Measurements from ENCODE around the gene OR51V1.

Gene OR51V1

DNA sequence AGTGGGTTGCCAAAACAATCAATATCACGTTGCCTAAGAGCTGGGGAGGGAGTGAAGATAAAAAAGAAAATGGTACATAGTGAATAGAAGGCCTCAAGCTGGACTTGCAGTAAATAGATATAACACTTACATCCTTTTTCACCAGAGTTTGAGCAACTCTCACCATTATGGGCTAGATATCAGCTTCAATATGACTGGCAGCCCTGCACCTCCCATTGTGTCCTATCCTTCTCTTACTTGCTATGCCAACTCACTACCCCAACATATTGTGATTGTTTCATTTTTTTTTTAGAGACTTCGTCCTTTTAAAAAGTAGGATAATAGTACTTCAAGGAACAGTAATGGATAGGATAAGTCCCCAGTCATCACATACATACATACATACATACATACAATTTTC is 41.7 kb upstream of the OR51V1 start:
- no peak overlapping the region for H3K27ac ChIP-seq

DNA sequence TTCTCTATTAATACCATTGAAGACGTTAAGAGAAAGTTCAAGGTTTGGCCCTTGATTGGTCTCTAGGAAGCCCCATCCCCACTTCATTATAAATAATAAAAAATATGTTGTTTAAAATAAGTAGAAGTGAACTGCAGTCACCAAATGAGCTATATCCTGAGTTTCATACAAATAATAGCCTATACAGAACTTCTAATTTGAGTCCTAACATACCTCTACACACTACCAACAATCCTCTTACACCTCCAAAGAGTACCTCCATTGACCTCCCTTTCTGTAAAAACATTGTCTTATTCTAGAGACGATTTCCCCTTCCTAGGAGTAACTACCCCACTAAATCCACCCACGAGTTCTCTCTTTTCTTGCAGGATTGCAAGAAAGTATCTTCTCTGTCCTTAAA is 41.0 kb upstream of the OR51V1 start:
- H3K27ac ChIP-seq = no peak overlapping the region
- TF ChIP-seq, protein P1, sequence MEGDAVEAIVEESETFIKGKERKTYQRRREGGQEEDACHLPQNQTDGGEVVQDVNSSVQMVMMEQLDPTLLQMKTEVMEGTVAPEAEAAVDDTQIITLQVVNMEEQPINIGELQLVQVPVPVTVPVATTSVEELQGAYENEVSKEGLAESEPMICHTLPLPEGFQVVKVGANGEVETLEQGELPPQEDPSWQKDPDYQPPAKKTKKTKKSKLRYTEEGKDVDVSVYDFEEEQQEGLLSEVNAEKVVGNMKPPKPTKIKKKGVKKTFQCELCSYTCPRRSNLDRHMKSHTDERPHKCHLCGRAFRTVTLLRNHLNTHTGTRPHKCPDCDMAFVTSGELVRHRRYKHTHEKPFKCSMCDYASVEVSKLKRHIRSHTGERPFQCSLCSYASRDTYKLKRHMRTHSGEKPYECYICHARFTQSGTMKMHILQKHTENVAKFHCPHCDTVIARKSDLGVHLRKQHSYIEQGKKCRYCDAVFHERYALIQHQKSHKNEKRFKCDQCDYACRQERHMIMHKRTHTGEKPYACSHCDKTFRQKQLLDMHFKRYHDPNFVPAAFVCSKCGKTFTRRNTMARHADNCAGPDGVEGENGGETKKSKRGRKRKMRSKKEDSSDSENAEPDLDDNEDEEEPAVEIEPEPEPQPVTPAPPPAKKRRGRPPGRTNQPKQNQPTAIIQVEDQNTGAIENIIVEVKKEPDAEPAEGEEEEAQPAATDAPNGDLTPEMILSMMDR (conservative IDR thresholded peaks at IDR 0.05) = no peak

More for the DNA sequence above, 41.7 kb upstream of the OR51V1 start:
- TF ChIP-seq, protein P1 (conservative IDR thresholded peaks at IDR 0.05) = no peak

DNA sequence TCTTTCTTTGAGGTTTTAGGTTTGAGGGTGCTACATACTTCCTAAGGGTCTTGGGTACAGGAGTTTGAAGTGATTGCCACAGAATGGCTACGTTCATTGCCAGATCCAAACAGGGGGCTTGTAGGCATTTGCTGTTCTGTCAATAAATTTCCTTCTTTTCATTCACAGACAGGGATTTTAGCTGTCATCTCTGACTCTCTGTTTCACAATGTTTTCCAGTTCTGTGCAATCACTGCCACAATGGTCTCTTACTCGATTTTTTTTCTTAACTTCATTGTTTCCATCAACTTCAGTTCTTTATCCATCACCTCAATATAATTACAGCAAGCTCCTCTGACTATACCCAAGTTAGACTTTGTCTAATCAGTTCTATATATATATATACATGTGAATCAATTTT is 40.0 kb upstream of the OR51V1 start:
- TF ChIP-seq, protein P1 (conservative IDR thresholded peaks at IDR 0.05) = no peak
- no peak overlapping the region for H3K27ac ChIP-seq

DNA sequence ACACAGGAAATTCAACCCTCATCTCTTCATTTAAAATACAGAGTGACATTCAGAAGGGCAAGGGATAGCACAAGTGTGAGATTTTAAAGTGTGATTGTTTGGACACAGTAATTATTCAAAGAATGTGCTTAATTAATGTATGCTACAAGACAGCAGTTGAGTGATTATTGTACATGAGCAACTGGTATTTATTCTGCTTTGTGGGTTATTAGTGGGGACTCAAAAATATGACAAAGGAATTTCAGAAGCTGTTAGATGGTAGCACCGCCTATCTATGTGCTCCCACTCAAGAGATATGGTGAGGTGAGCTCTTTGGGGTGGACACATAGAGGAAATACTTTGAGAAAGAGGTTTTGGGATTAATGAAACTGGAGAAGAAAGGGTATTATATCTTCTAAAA is 39.6 kb upstream of the OR51V1 start:
- TF ChIP-seq, protein P1 (conservative IDR thresholded peaks at IDR 0.05) = no peak
- H3K27ac ChIP-seq = no peak overlapping the region

DNA sequence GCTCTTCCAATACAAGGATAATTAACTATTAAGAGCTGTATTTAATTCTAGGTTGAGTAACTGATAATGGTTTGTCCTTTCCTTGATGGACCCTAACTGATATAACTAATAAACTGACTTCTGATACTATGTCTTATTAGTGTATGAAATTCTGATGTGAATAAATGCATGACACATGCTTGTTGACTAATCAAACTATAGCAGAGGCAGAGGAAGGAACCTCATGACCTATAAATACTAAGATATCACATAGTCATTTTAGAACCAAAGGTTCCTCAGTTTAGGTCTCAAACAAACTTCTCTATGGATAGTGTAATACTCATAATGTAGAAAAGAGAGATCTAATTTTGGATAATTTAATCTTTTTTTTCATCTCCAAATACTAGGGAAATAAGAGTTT is 38.6 kb upstream of the OR51V1 start:
- no peak overlapping the region for H3K27ac ChIP-seq
- TF ChIP-seq, protein P1 (conservative IDR thresholded peaks at IDR 0.05) = no peak

DNA sequence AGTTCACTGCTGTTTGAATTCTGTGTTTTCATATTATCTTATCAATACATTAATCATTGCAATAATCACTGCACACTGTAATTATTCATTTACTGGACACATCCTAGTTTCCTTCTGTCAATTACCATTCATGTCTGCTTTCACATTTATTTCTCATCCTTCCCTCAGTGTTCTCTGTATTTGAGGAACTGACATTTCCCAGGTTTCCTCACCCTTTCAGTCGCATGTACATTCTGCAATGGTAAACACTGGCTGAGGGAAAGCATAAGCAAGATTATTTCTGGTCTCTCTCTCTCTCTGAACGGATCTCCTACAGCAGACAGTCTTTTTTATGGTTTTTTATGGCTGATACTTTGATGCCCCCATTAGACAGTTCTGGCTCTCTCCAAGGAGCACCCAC is 38.0 kb upstream of the OR51V1 start:
- TF ChIP-seq, protein P1 (conservative IDR thresholded peaks at IDR 0.05) = no peak
- H3K27ac ChIP-seq = no peak overlapping the region

DNA sequence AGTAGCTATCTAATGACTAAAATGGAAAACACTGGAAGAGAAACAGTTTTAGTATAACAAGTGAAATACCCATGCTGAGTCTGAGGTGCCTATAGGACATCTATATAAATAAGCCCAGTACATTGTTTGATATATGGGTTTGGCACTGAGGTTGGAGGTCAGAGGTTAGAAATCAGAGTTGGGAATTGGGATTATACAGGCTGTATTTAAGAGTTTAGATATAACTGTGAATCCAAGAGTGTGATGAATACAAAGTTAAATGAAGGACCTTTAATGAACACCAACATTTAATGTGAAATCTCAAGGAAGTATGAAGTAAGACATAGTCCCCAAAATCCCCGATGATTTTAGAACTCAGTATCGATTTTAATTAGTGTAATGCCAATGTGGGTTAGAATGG is 36.9 kb upstream of the OR51V1 start:
- TF ChIP-seq, protein P1 (conservative IDR thresholded peaks at IDR 0.05) = no peak
- no peak overlapping the region for H3K27ac ChIP-seq
